Inflammatory macrophage (primary cell): ENCODE measurements around the gene EML1.

Source experiments
- DNase-seq, 2 donors: peaks; one replicate each; pipeline ENCODE4 v3.0.0-alpha.2; 2020 to 2022

EML1 gene

GRCh38 chr14:99781853-99782610, 11.2 kb upstream of the EML1 start:
- no peak for DNase-seq

DNA sequence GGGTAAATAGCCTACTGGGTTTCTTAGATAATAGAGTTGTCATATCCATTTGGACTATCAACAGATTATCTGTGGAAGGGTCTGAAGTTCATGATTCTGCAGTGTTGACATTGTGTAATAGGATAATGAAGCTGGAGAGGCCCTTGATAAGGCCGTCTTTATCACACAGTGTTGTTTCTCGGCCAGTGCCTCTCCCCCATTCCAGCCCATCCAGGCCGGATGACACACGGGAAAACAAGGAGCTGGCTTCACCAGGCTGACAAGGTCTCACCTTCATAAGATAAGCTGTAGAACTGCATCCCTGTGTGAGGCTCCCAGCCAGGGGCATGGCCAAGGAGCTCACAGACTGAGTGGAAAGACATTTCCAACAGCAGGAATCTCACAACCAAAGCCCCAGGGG, 8.7 kb upstream of the EML1 start:
- DNase-seq: no peak

GRCh38 chr14:99785426-99785825, 7.8 kb upstream of the EML1 start:
- no peak for DNase-seq

GRCh38 chr14:99786511-99786989, 6.7 kb upstream of the EML1 start:
- DNase-seq: no peak

DNA sequence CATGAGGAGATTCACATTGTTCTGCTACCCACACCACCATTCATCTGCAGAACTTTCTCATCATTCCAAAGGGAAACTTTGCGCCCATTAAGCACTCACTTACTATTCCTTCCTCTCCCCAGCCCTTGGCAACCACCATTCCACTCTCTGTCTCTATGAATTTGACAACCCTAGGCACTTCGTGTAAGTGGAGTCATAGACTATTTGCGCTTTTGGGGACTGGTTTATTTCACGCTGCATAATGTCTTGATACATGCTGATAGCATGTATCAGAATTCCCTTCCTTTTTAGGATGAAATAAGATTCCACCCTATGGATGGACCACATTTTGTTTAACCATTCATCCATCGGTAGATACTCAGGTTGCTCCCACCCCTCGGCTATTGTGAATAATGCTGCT, 4.5 kb upstream of the EML1 start:
- no peak for DNase-seq

GRCh38 chr14:99789581-99789980, 3.6 kb upstream of the EML1 start:
- DNase-seq: no peak

GRCh38 chr14:99790201-99790977, 2.8 kb upstream of the EML1 start:
- no peak for DNase-seq

DNA sequence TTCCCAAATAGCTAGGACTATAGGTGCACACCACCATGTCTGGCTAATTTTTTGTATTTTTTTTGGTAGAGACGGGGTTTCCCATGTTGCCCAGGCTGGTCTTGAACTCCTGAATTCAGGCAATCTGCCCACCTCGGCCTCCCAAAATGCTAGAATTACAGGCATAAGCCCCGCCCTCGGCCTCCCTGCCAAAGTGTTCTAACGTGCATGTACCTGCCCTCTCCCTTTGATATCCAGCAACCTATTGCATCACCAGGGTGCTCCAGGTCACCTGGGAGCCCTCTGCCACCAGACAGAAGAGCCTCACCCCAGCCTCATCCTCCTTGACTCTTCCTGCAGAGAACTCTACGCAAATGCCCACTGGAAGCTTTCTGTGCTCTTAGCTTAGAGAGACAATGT, 2.2 kb upstream of the EML1 start:
- no peak for DNase-seq

DNA sequence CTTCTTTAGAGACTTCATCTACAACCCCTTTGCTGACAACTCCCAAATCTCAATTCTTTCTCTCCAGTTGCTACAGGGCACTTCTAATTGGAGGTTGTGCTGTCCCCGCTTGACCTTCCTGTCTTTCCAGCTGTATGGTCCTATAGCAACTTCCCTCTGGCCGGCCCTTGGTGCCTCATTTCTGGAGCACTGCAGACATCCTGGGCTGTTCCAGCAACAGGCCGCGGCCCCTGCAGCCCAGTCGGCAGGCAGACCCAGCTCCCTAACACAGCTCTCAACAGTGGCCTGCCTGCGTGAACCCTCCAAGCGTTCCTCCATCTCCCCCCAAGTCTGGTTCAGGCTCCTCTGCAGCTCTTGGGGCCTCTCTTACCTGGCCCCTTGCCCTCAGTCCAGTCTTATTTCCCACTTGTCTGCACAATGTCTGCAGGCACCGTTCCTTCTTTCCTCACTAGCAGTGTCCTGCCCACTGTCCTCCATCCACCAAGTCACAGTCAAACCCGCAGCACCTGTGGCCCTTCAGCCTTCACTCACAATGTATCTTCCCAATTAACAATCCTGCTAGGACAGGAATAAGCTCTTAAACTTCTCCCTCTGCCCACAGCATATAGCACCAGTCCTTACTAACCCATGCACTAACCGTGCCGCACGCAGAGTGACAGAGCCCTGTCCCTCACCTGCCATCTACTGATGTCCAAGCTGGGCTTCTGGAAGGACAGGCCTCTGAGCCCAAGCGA, 1.6 kb upstream of the EML1 start:
- DNase-seq: no peak

DNA sequence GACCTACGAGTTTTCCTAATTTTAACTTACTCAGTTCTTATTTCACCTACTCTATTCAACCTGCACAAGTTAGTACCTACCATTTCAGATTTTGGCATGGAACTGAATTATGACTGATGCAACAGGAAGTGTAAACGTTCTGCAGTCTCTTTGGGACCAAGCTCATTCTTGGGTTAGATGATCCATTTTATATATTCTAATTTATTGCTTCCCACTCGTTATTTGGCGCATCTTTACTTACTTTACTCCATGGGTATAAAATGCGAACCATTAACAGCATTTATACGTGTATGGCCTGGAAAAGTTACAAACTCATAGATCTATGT, 1.0 kb upstream of the EML1 start:
- DNase-seq: no peak

GRCh38 chr14:99792551-99793212, 531 bp upstream of the EML1 start:
- DNase-seq: no peak

DNA sequence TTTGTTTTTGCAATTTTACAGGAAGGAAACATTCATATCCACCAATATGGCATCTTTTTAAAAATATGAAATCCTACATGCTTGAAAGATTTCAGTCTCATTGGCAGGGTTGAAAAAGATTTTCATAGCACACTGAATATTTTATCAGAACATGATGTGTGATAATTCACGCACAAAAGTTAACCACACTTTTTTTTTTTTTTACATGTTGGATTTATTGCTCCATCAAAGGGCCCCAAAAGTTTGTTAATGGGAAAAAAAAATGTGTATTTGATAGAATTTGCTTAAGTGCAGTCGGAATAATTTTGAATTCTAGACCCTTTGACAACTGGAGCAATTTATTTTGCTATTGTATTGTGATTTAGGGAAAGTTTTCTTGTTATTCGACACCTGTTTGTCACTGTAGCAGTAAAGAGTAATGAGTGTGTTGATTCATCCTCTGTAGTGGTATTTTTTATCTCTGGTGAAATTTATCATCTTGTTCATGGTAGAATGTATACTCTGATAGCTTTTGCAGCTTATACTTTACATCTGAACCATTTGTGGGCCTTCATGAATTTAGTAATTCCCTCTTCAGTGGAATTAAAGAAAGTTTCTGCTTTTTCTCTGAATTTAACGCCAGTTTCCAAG, 1.1 kb downstream of the EML1 start:
- no peak for DNase-seq

DNA sequence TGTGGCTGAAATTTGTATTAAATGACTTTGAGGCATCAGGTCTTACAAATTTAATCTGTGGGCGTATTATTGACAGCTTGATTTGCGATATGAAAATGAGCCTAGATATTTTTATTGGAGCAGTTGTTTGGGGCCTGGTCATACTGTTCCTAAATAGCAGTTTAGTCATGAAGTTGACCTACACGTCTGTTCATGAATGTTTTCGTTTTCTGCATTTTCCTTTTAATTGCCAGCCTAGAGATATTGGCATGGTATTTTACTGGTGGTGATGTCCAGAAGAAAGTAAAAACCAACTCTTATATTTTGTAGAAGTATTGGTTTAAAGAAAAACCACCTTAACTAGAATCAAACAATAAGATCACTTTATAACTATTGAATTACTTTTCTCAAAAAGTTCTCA, 1.8 kb downstream of the EML1 start:
- DNase-seq: no peak

- no peak for DNase-seq
Measured at GRCh38 chr14:99797231-99797630, 4.0 kb downstream of the EML1 start.

- DNase-seq: no peak
Measured at GRCh38 chr14:99800781-99801180, 7.6 kb downstream of the EML1 start.

GRCh38 chr14:99802301-99803105, 9.3 kb downstream of the EML1 start:
- DNase-seq: no peak

DNA sequence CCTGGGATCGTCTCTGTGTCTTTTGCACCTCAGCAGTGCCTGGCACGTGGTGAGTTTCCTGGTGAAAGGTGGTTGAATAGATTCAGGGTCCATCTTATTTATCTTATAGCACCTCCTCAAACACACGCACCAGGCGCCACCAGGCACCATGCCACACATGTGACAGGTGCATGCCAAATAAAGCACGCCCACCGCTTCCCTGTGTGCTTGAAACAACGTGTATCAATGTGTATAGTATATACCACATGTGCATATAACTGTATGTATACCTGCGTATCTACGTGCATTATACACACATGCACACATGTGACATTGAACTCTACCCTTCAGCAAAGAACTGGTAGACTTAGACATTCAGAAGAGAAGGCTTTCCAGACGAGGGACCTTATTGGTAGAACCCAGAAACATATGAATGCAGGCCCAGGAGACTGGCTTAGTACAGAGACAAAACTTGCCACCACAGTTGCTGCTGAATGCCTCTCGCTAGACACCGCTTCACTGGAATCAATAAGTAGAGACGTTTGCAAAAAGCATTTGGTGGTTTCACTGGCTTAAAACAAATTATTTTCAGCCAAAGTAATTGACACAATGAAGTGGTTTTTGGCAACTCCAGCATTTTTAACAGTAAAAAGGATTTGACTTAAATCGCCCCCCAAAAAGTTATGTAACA, 10.0 kb downstream of the EML1 start:
- DNase-seq: no peak

- no peak for DNase-seq
Measured at GRCh38 chr14:99803803-99804202, 10.6 kb downstream of the EML1 start.

GRCh38 chr14:99805757-99806439, 12.7 kb downstream of the EML1 start:
- DNase-seq: no peak

GRCh38 chr14:99806836-99807235, 13.6 kb downstream of the EML1 start:
- no peak for DNase-seq
